GM15510 (cell line): Measurements from ENCODE around the gene KIAA1671.

Experiments used
- POLR2A ChIP-seq: IDR thresholded peaks from 3 replicates; pipeline ENCODE4 v1.6.1; 2011; ENCODE audit warnings: borderline replicate concordance; ENCODE audit not compliant: insufficient read length; ENCODE audit errors: extremely low read depth

Gene KIAA1671

DNA sequence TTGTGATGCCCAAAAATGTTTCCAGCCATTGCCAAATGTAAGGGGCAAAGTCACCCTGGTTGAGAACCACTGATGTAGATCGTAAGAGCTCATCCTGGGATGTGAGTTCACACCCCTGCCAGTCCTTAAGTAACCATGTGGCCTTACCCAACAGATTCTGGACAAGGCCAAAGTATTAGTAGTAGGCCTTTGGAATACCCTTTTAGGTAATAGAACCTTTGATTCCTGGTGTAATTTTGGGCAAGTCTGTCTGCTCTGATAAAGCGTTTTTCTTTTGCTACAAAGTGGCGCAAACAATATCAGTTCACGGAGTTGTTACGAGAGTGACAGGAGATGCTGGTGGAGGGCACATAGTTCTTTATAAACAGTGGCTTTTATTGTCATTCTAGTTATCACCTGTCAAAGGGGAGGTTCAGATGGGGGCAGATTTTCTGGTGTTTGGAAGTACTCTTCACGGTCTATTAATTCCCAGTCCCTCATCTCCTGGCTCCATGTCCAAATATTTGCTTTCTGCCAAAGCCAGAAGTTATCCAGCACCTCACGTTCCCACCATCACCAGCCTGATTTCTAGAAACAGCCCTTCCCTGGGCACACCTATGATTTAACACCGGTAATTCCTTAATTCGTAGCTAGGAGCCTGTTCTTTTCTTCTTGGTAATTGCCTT lies 173.3 kb downstream of the KIAA1671 start:
- TF ChIP-seq POLR2A = no peak

- no peak for TF ChIP-seq POLR2A
These were observed 174.0 kb downstream of the KIAA1671 start for GRCh38 chr22:25126510-25126909.

DNA sequence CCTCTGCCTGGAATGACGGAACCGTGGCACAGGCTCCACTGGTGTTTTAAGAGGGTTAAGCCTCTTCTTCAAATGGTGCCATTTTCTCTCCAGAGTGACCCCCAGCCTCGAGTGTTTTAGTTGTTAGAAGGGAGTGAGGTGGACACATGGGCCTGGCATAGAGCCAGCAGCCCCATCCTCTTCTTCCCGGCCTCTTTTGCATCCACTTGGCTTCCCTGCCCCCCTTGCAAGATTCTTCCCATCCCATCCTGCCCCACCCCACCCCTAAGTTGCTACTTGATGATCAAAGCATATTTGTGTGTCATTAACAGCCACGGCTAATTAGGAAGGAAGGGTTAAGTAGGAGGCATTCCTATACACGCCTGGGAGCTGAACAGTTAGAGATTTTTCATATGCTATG lies 174.8 kb downstream of the KIAA1671 start:
- TF ChIP-seq POLR2A = no peak

- TF ChIP-seq POLR2A = no peak
These were observed 177.9 kb downstream of the KIAA1671 start for GRCh38 chr22:25130462-25130861.

DNA sequence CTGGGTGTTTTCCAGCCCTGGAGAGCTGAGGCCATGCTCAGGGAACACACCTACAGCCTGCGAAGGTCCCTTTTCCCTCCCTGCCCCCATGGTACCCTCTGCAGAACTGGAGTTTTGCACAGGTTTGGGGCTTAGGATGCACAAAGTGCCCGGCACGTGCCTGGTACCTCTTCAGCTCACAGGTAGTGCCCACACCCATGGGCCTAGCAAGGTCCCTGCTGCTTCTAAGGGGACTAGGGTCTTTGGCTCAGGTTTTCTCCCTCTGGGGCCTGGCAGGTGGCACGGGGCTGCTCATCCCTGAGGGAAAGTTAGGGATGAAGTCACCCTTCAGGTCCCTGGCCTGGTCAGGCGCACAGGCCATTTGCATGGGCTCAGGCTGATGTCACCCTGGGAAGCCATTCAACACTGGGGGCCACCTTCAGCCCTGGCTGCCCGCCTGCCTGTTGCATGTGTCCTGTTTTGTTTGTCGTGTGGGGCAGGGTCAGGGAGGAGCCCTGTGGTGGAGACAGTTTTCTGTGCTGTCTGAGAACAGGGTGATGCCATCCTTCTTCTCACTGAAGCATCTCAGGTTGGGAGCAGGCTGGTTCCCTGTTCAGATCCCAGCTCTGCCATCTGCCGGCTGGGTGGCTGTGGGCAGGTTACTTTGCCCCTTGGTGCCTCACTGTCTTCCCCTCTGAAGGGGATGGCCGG lies 178.8 kb downstream of the KIAA1671 start:
- TF ChIP-seq POLR2A = no peak

- TF ChIP-seq POLR2A = no peak
These were observed 181.5 kb downstream of the KIAA1671 start for GRCh38 chr22:25134028-25134427.

DNA sequence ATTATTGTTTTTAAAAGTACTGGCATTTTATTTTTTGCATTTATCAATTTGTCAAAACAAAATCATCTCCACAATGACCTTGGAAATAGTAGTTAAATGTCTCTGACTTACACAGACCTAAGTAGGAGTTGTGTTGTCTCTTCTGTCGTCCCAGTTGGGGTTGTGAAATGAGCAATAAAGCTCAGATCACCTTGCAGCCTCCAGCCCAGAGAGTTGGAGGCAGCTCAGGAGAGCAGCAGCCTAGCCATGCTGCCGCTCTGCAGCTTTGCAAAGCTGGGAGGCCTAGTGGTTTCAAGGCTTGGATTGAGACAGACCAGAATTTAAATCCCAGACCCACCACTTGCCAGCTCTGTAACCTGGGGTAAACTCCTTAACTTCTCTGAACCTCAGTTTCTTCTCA lies 181.9 kb downstream of the KIAA1671 start:
- TF ChIP-seq POLR2A = no peak

DNA sequence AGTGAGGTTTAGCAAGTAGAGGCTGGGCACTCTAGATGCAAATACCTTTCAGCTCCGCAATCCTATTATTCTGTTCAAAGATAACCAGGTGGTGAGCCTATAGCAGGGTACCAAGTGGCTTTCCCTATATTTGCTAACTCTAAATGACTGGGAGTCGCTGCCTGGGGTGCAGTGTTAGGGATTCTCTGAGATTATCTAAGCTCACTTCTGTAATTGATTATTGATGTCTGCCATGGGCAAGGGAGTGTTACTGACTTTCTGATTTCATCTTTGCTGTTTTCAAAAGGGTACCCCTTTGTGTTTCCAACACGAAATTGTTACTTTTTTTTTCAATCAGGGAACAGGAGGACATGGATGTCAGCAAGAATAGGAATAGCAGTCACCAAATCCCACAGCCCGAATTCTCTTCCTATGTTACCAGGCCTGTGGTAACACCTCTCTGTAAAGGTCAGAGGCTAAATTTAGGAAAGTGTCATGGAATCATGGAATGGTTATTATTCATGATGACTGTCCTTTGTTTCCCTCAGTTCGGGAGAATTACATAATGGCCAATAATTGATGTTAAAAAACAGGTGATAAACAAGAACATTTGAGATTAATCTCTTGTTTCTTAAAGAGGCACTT lies 184.5 kb downstream of the KIAA1671 start:
- no peak for TF ChIP-seq POLR2A

DNA sequence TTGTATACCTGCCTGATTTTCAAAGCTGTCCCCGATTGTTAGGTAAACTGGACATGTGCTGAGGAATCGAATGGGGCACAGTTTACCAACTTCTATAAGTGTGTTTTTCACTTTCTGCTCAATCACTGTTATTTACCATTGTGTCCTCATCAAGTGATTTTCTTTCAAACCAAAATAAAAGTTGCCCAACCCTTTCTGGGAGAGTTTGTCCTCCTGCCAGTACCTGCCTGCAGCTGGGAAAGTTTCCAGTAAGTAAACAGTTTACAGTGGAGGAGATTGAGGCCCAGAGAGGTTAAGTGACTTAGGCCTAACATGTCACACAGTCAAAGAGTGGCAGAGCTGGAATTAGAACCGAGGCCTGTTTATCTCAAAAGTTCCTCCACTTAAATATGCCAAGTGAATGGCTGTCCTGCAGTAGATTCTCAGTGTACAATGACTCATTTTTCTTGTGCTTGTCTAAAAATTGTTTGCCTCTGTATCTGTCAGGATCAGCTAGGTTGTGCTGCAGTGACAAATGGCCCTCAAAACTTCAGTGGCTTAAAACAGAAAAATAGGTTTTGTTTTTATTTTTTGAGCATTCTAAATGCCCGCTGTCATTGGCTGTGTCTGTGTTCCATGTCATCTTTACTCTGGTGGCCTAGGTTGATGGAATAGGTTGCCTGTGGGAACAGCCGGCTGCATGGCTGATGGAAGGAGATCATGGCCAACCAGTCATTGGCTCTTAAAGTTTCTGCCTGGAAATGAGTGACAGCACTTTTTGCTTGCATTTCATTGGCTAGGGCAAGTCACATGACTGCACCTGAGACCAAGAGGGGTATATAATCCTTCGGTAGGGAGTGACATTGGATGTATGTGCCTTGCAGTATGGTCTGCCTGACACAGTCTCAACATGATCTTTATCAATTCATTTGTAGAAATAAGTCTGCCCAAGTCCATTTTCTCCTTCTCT lies 185.3 kb downstream of the KIAA1671 start:
- TF ChIP-seq POLR2A = no peak

GRCh38 chr22:25139062-25139461 lies 186.5 kb downstream of the KIAA1671 start:
- no peak for TF ChIP-seq POLR2A

GRCh38 chr22:25142102-25142501 lies 189.6 kb downstream of the KIAA1671 start:
- TF ChIP-seq POLR2A = no peak

GRCh38 chr22:25143156-25144076 lies 190.9 kb downstream of the KIAA1671 start:
- TF ChIP-seq POLR2A = no peak

GRCh38 chr22:25144522-25144921 lies 192.0 kb downstream of the KIAA1671 start:
- no peak for TF ChIP-seq POLR2A

- no peak for TF ChIP-seq POLR2A
These were observed 193.8 kb downstream of the KIAA1671 start for GRCh38 chr22:25146307-25146706.
